ENCODE results near the gene PTGS1.

- TF ChIP-seq CEBPB (tag; IDR thresholded peaks at IDR 0.05) (no peak), KDM1A (IDR thresholded peaks at IDR 0.05) (no peak), ZZZ3 (IDR thresholded peaks at IDR 0.05) (no peak), HDAC1 (IDR thresholded peaks at IDR 0.05) (no peak), NFE2L1 (tag; IDR thresholded peaks at IDR 0.05; ENCODE audit: borderline replicate concordance, low read depth) (no peak)
Observed at GRCh38 chr9:122381206-122381950, 10.6 kb downstream of the PTGS1 start.
